GM12873 (cell line): ENCODE results near the gene SDHAF1.
A peak's percentile ranks its signal among the peaks of the same experiment; 100 is the strongest.

Source experiments
- TF ChIP-seq, protein P1 (sequence below): IDR thresholded peaks from 2 replicates; pipeline ENCODE4 v1.5.1; 2012; ENCODE audit warnings: low read depth, mild to moderate bottlenecking, moderate library complexity, low read length, control low read depth; ENCODE audit not compliant: insufficient read depth; ENCODE audit errors: missing control alignments

Gene SDHAF1, protein sequence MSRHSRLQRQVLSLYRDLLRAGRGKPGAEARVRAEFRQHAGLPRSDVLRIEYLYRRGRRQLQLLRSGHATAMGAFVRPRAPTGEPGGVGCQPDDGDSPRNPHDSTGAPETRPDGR

DNA sequence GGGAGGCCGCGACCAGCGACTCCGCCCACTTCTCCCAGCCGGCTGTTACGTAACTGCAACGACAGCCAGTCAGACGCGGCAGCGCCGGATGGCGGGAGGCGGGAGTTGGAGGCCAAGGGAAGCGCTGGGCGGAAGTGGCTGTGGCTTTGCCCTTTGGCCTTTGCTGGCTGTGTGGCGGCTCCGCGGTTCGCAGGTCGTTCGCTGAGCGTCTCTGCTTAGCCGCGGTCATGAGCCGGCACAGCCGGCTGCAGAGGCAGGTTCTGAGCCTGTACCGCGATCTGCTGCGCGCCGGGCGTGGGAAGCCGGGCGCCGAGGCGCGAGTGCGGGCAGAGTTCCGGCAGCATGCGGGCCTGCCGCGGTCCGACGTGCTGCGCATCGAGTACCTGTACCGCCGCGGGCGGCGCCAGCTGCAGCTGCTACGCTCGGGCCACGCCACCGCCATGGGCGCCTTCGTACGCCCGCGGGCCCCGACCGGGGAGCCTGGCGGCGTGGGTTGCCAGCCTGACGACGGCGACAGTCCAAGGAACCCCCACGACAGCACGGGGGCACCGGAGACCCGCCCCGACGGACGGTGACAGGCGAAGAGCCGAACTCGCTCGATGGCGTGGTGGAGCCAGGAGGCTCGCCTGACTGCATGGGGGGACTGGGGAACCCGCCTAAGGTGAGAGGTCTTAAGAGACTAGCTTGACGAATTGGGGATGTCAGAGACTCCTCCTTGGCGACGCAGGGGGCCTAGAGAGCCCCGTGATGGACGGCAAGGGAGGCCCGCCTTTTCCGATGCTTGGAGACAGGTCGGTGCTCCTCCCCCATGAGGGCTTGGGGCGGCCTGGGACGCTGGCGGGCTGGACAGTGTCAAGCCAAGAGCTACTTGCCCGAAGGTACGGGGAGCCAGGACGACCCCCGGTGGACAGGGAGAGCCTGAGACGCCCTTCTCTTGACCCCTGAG is at the start of gene SDHAF1:
TSS of gene SDHAF1 (plus strand) at position 141 of the 946 bp plus-strand sequence. CDS start at position 228, 87 bp downstream.
- TF ChIP-seq, protein P1, sequence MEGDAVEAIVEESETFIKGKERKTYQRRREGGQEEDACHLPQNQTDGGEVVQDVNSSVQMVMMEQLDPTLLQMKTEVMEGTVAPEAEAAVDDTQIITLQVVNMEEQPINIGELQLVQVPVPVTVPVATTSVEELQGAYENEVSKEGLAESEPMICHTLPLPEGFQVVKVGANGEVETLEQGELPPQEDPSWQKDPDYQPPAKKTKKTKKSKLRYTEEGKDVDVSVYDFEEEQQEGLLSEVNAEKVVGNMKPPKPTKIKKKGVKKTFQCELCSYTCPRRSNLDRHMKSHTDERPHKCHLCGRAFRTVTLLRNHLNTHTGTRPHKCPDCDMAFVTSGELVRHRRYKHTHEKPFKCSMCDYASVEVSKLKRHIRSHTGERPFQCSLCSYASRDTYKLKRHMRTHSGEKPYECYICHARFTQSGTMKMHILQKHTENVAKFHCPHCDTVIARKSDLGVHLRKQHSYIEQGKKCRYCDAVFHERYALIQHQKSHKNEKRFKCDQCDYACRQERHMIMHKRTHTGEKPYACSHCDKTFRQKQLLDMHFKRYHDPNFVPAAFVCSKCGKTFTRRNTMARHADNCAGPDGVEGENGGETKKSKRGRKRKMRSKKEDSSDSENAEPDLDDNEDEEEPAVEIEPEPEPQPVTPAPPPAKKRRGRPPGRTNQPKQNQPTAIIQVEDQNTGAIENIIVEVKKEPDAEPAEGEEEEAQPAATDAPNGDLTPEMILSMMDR, result no peak

DNA sequence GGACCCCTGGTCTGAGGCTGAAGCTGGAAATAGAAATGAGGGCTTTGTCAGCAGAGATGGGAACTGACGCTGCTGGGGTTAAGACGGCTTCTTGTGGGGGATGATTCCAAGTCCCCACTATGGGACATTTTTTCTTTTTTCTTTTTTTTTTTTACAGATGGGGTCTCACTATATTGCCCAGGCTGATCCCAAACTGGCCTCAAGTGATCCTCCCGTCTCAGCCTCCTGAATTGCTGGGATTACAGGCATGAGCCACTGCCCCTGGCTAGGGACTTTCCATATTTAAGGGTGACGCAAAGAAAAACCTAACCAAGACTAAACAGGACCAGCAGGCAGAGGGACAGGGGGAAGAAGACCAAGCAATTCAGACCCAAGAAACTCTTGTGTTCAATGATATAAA is 48.8 kb upstream of the SDHAF1 start:
- TF ChIP-seq, protein P1, result no peak

DNA sequence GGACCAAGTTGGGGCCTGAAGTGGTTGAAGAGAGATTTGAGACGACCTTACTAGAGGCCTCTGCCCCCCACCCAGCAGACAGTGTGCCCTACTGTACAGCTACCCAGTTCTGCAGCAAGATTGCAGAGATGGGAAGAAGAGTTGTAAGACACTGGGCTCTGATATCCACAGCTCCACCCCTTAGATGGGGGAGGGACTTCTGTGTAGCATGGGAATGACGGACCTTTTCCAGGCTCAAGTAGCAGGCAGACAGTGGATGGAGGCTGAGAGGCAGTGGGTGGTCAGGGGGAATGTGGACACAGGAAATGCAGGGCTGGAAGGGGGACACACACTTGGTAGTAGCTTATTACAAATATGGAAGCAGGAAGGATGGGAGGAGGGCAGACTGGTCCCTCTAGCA is 45.9 kb upstream of the SDHAF1 start:
- TF ChIP-seq, protein P1, result no peak

DNA sequence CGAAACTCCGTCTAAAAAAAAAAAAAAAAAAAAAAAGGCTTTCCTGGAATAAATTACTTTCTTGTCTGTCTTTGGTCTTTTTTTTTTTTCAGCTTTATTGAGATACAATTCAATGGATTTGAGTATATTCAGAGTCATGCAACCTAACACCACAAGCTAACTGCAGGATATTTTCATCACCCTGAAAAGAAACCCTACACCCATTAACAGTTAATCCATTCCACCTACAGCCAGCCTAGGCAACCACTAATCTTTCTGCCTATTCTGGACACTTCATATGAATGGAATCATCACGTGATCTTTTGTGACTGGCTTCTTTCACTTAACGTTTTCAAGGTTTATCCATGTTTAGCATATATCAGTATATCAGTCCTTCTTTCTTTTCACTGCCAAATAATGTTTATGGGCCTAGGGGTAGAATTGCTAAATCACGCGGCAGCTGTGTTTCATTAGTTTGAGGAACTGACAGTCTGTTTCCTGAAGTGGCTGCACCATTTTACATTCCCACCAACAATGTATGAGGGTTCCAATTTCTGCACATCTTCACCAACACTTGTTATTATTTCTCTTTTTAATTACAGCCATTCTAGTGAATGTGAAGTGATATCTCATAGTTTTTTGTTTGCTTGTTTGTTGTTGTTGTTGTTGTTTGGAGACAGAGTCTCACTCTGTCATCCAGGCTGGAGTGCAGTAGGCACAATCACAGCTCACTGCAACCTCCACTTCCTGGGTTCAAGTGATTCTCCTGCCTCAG is 38.9 kb upstream of the SDHAF1 start:
- TF ChIP-seq, protein P1, result no peak

DNA sequence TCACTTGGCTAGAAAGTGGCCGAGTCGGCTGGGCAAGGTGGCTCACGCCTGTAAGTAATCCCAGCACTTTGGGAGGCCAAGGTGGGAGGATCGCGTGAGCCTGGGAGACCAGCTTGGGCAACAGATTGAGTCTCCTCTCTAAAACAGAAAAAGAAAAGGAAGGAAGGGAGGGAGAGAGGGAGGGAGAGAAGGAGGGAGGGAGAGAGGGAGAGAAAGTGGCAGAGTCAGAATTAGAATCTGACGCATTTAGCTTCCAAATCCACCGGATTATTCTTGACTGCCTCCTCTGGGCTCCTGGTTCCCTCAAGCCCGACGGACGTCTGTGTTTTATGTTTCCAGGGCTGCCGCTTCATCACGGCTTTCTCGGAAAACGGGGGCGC is 36.3 kb upstream of the SDHAF1 start:
- TF ChIP-seq, protein P1, result no peak

DNA sequence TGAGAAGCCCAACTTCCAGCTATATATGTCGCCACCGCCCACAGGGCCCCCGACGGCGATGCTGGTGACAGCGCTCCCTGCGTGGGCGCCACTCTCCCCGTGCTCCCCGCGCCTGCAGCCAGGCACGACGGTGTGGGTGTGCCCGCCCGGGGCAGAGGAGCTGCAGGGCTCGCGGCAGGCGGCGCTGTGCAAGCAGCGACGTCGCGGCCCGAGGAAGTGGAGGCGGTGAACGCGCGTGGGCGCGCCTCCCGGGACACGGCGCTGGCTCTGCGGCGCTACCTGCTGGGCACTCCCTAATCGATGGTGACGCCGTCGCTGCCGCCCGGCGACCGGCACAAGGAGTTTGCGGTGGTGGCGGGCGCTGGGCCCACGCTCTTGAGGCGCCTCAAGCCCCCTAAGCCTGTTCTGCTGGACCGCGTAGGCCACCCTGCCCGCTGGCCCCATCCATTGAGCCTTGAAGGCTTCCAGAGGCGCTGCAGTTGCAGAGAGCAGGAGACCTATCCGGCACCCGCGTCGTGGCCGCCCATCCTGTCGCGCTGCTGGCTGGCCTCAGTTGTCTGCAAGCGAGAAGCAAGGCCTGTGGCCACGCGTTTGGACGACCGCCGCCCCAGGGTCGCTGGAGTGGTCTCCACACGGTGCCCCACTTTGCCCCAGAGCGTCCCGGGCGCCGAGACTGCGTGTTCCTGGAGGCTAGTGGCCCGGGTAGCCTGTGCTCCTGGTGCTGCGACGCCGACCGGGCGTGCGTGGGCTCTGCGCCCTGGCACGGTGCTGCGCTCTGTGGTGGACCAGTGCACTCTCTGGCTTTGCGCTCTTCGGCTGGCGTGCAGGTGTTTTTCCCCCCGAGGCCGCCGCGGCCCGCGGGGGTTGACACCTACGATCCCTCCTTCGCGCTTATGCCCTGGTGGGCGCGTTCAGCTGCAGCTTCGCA is 35.7 kb upstream of the SDHAF1 start:
- TF ChIP-seq, protein P1, result peak; percentile 53

DNA sequence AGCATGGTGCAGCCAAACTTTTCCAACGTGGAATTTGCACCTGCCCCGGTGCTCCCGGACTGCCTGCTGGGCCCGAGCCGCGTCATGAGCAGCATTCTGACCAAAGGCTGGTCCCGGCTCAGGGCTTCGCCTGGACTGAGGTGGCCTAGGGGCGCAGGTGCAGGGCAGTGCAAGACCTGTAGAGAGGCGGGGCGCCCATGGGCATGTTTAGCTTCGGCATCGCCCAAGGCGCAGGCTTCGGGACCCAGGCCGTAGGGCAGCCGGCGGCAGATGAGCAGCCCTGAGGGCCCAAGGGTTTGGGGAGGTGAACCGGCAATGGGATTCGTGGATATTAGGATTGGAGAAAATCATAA is 35.0 kb upstream of the SDHAF1 start:
- TF ChIP-seq, protein P1, result no peak
